Measurements from ENCODE around the gene MROH8.

DNA sequence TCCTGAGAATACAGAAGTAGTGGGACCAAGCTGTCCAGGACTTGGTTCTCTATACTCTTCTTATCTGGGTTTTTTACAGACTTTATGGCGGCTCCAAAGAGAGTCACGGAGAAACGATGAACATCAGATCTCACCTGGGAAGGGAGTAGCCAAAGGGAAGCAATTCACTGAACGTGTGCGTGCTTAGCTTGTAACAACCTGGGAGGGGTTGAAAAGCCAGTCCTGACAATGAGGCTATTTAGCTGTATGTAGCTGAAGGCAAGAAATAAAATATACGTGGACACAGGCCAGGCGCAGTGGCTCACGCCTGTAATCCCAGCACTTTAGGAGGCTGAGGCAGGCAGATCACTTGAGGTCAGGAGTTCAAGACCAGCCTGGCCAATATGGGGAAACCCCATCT is 65.3 kb downstream of the MROH8 start:
- TF ChIP-seq, protein P1, sequence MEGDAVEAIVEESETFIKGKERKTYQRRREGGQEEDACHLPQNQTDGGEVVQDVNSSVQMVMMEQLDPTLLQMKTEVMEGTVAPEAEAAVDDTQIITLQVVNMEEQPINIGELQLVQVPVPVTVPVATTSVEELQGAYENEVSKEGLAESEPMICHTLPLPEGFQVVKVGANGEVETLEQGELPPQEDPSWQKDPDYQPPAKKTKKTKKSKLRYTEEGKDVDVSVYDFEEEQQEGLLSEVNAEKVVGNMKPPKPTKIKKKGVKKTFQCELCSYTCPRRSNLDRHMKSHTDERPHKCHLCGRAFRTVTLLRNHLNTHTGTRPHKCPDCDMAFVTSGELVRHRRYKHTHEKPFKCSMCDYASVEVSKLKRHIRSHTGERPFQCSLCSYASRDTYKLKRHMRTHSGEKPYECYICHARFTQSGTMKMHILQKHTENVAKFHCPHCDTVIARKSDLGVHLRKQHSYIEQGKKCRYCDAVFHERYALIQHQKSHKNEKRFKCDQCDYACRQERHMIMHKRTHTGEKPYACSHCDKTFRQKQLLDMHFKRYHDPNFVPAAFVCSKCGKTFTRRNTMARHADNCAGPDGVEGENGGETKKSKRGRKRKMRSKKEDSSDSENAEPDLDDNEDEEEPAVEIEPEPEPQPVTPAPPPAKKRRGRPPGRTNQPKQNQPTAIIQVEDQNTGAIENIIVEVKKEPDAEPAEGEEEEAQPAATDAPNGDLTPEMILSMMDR (IDR thresholded peaks at IDR 0.05) = no peak
- TF ChIP-seq NFYB (CRISPR knock-in tag; conservative IDR thresholded peaks at IDR 0.05; ENCODE audit: low read depth) (no peak), FOXJ3 (CRISPR knock-in tag; IDR thresholded peaks at IDR 0.05; ENCODE audit: borderline replicate concordance) (no peak)
- TF ChIP-seq, protein P2, sequence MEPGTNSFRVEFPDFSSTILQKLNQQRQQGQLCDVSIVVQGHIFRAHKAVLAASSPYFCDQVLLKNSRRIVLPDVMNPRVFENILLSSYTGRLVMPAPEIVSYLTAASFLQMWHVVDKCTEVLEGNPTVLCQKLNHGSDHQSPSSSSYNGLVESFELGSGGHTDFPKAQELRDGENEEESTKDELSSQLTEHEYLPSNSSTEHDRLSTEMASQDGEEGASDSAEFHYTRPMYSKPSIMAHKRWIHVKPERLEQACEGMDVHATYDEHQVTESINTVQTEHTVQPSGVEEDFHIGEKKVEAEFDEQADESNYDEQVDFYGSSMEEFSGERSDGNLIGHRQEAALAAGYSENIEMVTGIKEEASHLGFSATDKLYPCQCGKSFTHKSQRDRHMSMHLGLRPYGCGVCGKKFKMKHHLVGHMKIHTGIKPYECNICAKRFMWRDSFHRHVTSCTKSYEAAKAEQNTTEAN (CRISPR knock-in tag; IDR thresholded peaks at IDR 0.05) = no peak
